ENCODE results near the gene BCL2L2.

Gene BCL2L2

GRCh38 chr14:23357261-23357660, 50.6 kb downstream of the BCL2L2 start:
- DNase-seq: no peak

GRCh38 chr14:23358042-23358441, 51.4 kb downstream of the BCL2L2 start:
- DNase-seq: no peak

GRCh38 chr14:23358553-23359166, 52.0 kb downstream of the BCL2L2 start:
- no peak for DNase-seq

GRCh38 chr14:23359167-23359626, 52.6 kb downstream of the BCL2L2 start:
- no peak for DNase-seq

GRCh38 chr14:23359722-23360447, 53.3 kb downstream of the BCL2L2 start:
- DNase-seq: no peak

- no peak for DNase-seq
These were observed 53.9 kb downstream of the BCL2L2 start for GRCh38 chr14:23360496-23360895.

- DNase-seq: no peak
These were observed 54.7 kb downstream of the BCL2L2 start for GRCh38 chr14:23361320-23361719.

All from SIG-M5 (cell line).